IMR-90 (cell line): ENCODE measurements around the gene ERG28.

ENCODE experiments used
- CTCF ChIP-seq: conservative IDR thresholded peaks from 2 replicates; pipeline ENCODE4 v1.5.1; 2012; ENCODE audit warnings: mild to moderate bottlenecking, low read depth, low read length, improper control_type of control experiment
- POLR2A ChIP-seq: IDR thresholded peaks from 2 replicates; pipeline ENCODE4 v1.6.1; 2012; ENCODE audit warnings: mild to moderate bottlenecking, low read depth, low read length
- RAD21 ChIP-seq: IDR thresholded peaks from 2 replicates; pipeline ENCODE4 v1.6.1; 2012; ENCODE audit warnings: low read length, improper control_type of control experiment
- USF2 ChIP-seq: fragments of 150-350 bp; IDR thresholded peaks from 2 replicates; pipeline ENCODE4 v1.6.1; 2017; ENCODE audit warnings: mild to moderate bottlenecking, antibody characterized with exemption, low read length, low read depth

GRCh38 chr14:75612157-75612556 lies 48.5 kb downstream of the ERG28 start:
- no peak for TF ChIP-seq CTCF
- no peak for TF ChIP-seq POLR2A
- TF ChIP-seq USF2 = no peak
- no peak for TF ChIP-seq RAD21
